Measurements from ENCODE around the gene KCNE4.

GRCh38 chr2:223057569-223057968 lies 5.6 kb downstream of the KCNE4 start:
- TF ChIP-seq CTCF (IDR thresholded peaks at IDR 0.05; ENCODE audit: poor library complexity, severe bottlenecking) (no peak), POLR2AphosphoS5 (IDR thresholded peaks at IDR 0.05) (no peak), EZH2 (IDR thresholded peaks at IDR 0.05; ENCODE audit: borderline replicate concordance, insufficient read depth, low read length, poor library complexity, severe bottlenecking) (no peak), REST (IDR thresholded peaks at IDR 0.05; ENCODE audit: borderline replicate concordance) (no peak)
